Panc1 (cell line): ENCODE data around the gene CD2BP2.

Experiments used
- POLR2AphosphoS5 ChIP-seq: IDR thresholded peaks from 2 replicates; pipeline ENCODE4 v1.6.1; 2012; ENCODE audit warnings: mild to moderate bottlenecking, low read depth, low read length, moderate library complexity
- TF ChIP-seq, protein P1 (sequence below): fragments of 450-650 bp; IDR thresholded peaks from 2 replicates; pipeline ENCODE4 v1.5.1; 2017; ENCODE audit warnings: mild to moderate bottlenecking

DNA sequence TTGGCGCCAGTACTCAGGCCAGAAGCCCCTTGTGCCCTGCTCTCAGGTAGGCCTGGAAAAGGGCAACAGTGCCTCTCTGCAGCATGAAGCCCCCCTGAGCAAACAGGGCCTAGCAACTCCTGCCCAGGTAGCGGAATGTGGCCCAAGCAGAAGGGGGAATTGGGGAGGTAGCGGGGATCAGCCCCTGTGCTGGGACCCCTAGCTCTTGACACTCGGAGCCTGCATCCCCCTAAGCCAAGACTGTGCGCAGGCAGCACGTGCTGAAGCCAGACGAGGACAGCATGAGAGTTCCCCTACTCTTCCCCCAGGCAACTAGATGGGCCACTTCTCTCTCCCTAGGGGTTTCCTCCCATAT is 823 bp upstream of the CD2BP2 start:
- TF ChIP-seq, protein P1, sequence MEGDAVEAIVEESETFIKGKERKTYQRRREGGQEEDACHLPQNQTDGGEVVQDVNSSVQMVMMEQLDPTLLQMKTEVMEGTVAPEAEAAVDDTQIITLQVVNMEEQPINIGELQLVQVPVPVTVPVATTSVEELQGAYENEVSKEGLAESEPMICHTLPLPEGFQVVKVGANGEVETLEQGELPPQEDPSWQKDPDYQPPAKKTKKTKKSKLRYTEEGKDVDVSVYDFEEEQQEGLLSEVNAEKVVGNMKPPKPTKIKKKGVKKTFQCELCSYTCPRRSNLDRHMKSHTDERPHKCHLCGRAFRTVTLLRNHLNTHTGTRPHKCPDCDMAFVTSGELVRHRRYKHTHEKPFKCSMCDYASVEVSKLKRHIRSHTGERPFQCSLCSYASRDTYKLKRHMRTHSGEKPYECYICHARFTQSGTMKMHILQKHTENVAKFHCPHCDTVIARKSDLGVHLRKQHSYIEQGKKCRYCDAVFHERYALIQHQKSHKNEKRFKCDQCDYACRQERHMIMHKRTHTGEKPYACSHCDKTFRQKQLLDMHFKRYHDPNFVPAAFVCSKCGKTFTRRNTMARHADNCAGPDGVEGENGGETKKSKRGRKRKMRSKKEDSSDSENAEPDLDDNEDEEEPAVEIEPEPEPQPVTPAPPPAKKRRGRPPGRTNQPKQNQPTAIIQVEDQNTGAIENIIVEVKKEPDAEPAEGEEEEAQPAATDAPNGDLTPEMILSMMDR = no peak
- TF ChIP-seq POLR2AphosphoS5 = 0 out of 2 replicates have a peak, but pooled peaks have one; percentile 4
